Osteoblast (primary cell): ENCODE data around the gene MATN1. TPM values are rescaled to one million over a fixed set of nuclear protein-coding genes. Genes with fewer than 3 reads are reported as not detected.

Experiments
- DNase-seq: peaks from one replicate; pipeline ENCODE4 v3.0.0; 2011; ENCODE audit warnings: low spot score, mixed read lengths; ENCODE audit not compliant: insufficient read length; ENCODE audit errors: missing footprints
- H2AFZ ChIP-seq: 2 replicates; pipeline ENCODE4 v1.6.0; 2011; ENCODE audit warnings: mild to moderate bottlenecking, low read length
- H3K27ac ChIP-seq: 2 replicates; pipeline ENCODE4 v1.5.1; 2011; ENCODE audit warnings: mild to moderate bottlenecking, low read depth, low read length, moderate library complexity
- H3K27me3 ChIP-seq: 2 replicates; pipeline ENCODE4 v1.6.0; 2012; ENCODE audit warnings: mild to moderate bottlenecking, control low read depth, inconsistent platforms, low read length, moderate library complexity; ENCODE audit not compliant: insufficient read depth
- H3K36me3 ChIP-seq: 2 replicates; pipeline ENCODE4 v1.5.1; 2011; ENCODE audit warnings: mild to moderate bottlenecking, low read length, control low read depth, moderate library complexity; ENCODE audit not compliant: insufficient read depth
- H3K4me1 ChIP-seq: 2 replicates; pipeline ENCODE4 v1.5.1; 2011; ENCODE audit warnings: mild to moderate bottlenecking, low read length, control low read depth, moderate library complexity; ENCODE audit not compliant: insufficient read depth
- H3K4me2 ChIP-seq: 2 replicates; pipeline ENCODE4 v1.6.0; 2011; ENCODE audit warnings: mild to moderate bottlenecking, low read length; ENCODE audit not compliant: insufficient read depth
- H3K4me3 ChIP-seq: fragments of 200-600 bp; sonication (generic); 3 replicates; pipeline ENCODE4 v1.5.1; 2012; ENCODE audit warnings: mild to moderate bottlenecking, low read length, inconsistent platforms; ENCODE audit not compliant: insufficient read depth
- H3K79me2 ChIP-seq: 2 replicates; pipeline ENCODE4 v1.6.0; 2012; ENCODE audit warnings: mild to moderate bottlenecking, low read length, control low read depth, inconsistent platforms; ENCODE audit not compliant: insufficient read depth
- H3K9me3 ChIP-seq: 2 replicates; pipeline ENCODE4 v1.5.1; 2011; ENCODE audit warnings: low read depth, low read length, control low read depth
- H4K20me1 ChIP-seq: 2 replicates; pipeline ENCODE4 v1.6.0; 2012; ENCODE audit warnings: mild to moderate bottlenecking, low read length, control low read depth; ENCODE audit not compliant: insufficient read depth
- CTCF ChIP-seq: IDR thresholded peaks from 2 replicates; pipeline ENCODE4 v1.5.1; 2011; ENCODE audit warnings: mild to moderate bottlenecking, low read depth, low read length, moderate library complexity; ENCODE audit errors: extremely low read depth
- total RNA-seq: library from RNA; depleted of rRNA; stranded (reverse); fragments of >200 nt; gene quantifications from 2 replicates; pipeline ENCODE4 v1.2.3, GENCODE V29; 2012

MATN1 gene
- total RNA-seq, 1 donor: not detected

- Histone ChIP-seq H3K4me1 (peaks cover 37% of the 10 kb centered on the region), H3K27me3 (peaks cover 2% of the 10 kb centered on the region), H3K79me2 (no peaks in the 10 kb centered on the region), H3K36me3 (no peaks in the 10 kb centered on the region), H3K27ac (no peak overlapping the region), H3K9me3 (no peaks in the 10 kb centered on the region), H2AFZ (peak overlapping the region; percentile 74), H4K20me1 (no peaks in the 10 kb centered on the region), H3K4me2 (no peak overlapping the region), H3K4me3 (no peak overlapping the region)
- no peak for TF ChIP-seq CTCF
- DNase-seq: no peak
These were observed 55.4 kb downstream of the MATN1 start for GRCh38 chr1:30668024-30668423.

- H3K4me3 ChIP-seq: no peak overlapping the region
- no peak overlapping the region for H2AFZ ChIP-seq
- H3K9me3 ChIP-seq: no peaks in the 10 kb centered on the region
- H3K36me3 ChIP-seq: no peaks in the 10 kb centered on the region
- DNase-seq: no peak
- H3K79me2 ChIP-seq: no peaks in the 10 kb centered on the region
- no peak overlapping the region for H3K4me2 ChIP-seq
- TF ChIP-seq CTCF: no peak
- no peak overlapping the region for H3K27ac ChIP-seq
- peaks cover 6% of the 10 kb centered on the region for H3K27me3 ChIP-seq
- H4K20me1 ChIP-seq: no peaks in the 10 kb centered on the region
- H3K4me1 ChIP-seq: peaks cover 31% of the 10 kb centered on the region
These were observed 56.6 kb downstream of the MATN1 start for GRCh38 chr1:30666756-30667273.

GRCh38 chr1:30665216-30666010, 58.0 kb downstream of the MATN1 start:
- no peak overlapping the region for H2AFZ ChIP-seq
- H3K79me2 ChIP-seq: no peaks in the 10 kb centered on the region
- no peaks in the 10 kb centered on the region for H3K9me3 ChIP-seq
- H3K4me2 ChIP-seq: no peak overlapping the region
- H3K4me1 ChIP-seq: peaks cover 25% of the 10 kb centered on the region
- H3K27me3 ChIP-seq: peaks cover 11% of the 10 kb centered on the region
- no peak overlapping the region for H3K4me3 ChIP-seq
- TF ChIP-seq CTCF: no peak
- no peak overlapping the region for H3K27ac ChIP-seq
- DNase-seq: peak; percentile 51
- no peaks in the 10 kb centered on the region for H4K20me1 ChIP-seq
- no peaks in the 10 kb centered on the region for H3K36me3 ChIP-seq

- Histone ChIP-seq H3K4me2 (no peak overlapping the region), H3K27me3 (peaks cover 14% of the 10 kb centered on the region)
These were observed 59.2 kb downstream of the MATN1 start for GRCh38 chr1:30664103-30664755.

More at GRCh38 chr1:30664103-30664755, 59.2 kb downstream of the MATN1 start:
- peaks cover 14% of the 10 kb centered on the region for H3K4me1 ChIP-seq
- DNase-seq: no peak
- no peak overlapping the region for H2AFZ ChIP-seq
- no peaks in the 10 kb centered on the region for H4K20me1 ChIP-seq
- no peak overlapping the region for H3K27ac ChIP-seq
- TF ChIP-seq CTCF: no peak
- no peaks in the 10 kb centered on the region for H3K36me3 ChIP-seq
- no peaks in the 10 kb centered on the region for H3K79me2 ChIP-seq
- H3K4me3 ChIP-seq: no peak overlapping the region
- no peaks in the 10 kb centered on the region for H3K9me3 ChIP-seq
